Panc1 (cell line): ENCODE measurements around the gene ITPRIP. TPM values are rescaled to one million over a fixed set of nuclear protein-coding genes. Genes with fewer than 3 reads are reported as not detected.

Experiments
- ATAC-seq: fragments of 200-7000 bp; cut with Tn5 transposase; 2 replicates; pipeline ENCODE4 v1.9.1; 2020; ENCODE audit warnings: mild to moderate bottlenecking, moderate library complexity
- BruUV-seq: library from RNA; stranded (reverse); fragments of 400-500 nt; replicated peaks from 2 replicates; lab custom pipeline; 2021; lab: Mats Ljungman, UMichigan
- CTCF ChIA-PET: fragments of 300-600 bp; sonication (Branson Sonifier 250); formaldehyde crosslinking; loops from one replicate; lab custom pipeline; 2022; ENCODE audit warnings: antibody characterized with exemption; lab: Charles Lee
- POLR2A ChIA-PET: fragments of 300-600 bp; sonication (Branson Sonifier 250); formaldehyde crosslinking; loops from one replicate; lab custom pipeline; 2022; ENCODE audit warnings: antibody characterized with exemption; lab: Charles Lee
- DNase-seq: peaks from one replicate; pipeline ENCODE4 v3.0.0-alpha.2; 2010; ENCODE audit warnings: low read depth, low spot score
- H3K27ac ChIP-seq: 2 replicates; pipeline ENCODE4 v1.5.1; 2011; ENCODE audit warnings: mild to moderate bottlenecking, low read length, inconsistent platforms
- H3K27me3 ChIP-seq: fragments of 200-500 bp; sonication (Bioruptor generic); 2 replicates; pipeline ENCODE4 v1.6.0; 2014; ENCODE audit warnings: low read length, inconsistent platforms; ENCODE audit not compliant: control insufficient read depth, insufficient read depth
- H3K36me3 ChIP-seq: fragments of 200-500 bp; sonication (Bioruptor generic); 2 replicates; pipeline ENCODE4 v1.5.1; 2014; ENCODE audit warnings: inconsistent platforms, mild to moderate bottlenecking, low read length, moderate library complexity; ENCODE audit not compliant: control insufficient read depth, insufficient read depth
- H3K4me1 ChIP-seq: 2 replicates; pipeline ENCODE4 v1.5.1; 2011; ENCODE audit warnings: inconsistent platforms, mild to moderate bottlenecking, low read length, moderate library complexity; ENCODE audit not compliant: control insufficient read depth, insufficient read depth
- H3K4me3 ChIP-seq, 2 experiments: 2 replicates each; pipeline ENCODE4 v1.5.1; 2011 to 2012; ENCODE audit warnings: low read depth in 2 of 2, low read length in 2 of 2, mild to moderate bottlenecking in 2 of 2, inconsistent platforms in 1 of 2, moderate library complexity in 1 of 2
- H3K9me3 ChIP-seq: fragments of 200-500 bp; sonication (Bioruptor generic); 2 replicates; pipeline ENCODE4 v1.5.1; 2014; ENCODE audit warnings: low read depth, mild to moderate bottlenecking, inconsistent platforms, low read length, moderate library complexity; ENCODE audit not compliant: control insufficient read depth, insufficient read depth
- CTCF ChIP-seq: fragments of 450-650 bp; IDR thresholded peaks from 2 replicates; pipeline ENCODE4 v1.5.1; 2017; ENCODE audit warnings: mild to moderate bottlenecking
- POLR2AphosphoS5 ChIP-seq: IDR thresholded peaks from 2 replicates; pipeline ENCODE4 v1.6.1; 2012; ENCODE audit warnings: mild to moderate bottlenecking, low read depth, low read length, moderate library complexity
- SIN3A ChIP-seq: IDR thresholded peaks from 2 replicates; pipeline ENCODE4 v1.6.1; 2012; ENCODE audit warnings: low read depth, mild to moderate bottlenecking, low read length, moderate library complexity, borderline replicate concordance; ENCODE audit not compliant: insufficient read depth
- TCF7L2 ChIP-seq: IDR thresholded peaks from 2 replicates; pipeline ENCODE4 v1.6.1; 2011; ENCODE audit warnings: mild to moderate bottlenecking, low read depth, low read length, inconsistent platforms
- in situ Hi-C: cut with HindIII; loops from 2 replicates; pipeline ENCODE4 v1.10.0; 2016; ENCODE audit warnings: low sequenced_read_pairs, low pct_unique_long_range_greater_than_20kb
- intact Hi-C: fragments of 100-400 bp; cut with micrococcal nuclease; formaldehyde crosslinking; loops from one replicate; pipeline ENCODE4 v1.10.0; 2022; ENCODE audit not compliant: unreplicated experiment
- total RNA-seq: library from RNA; stranded (reverse); gene quantifications from one replicate; pipeline ENCODE4 v1.2.1, GENCODE V29; 2021; ENCODE audit not compliant: unreplicated experiment
- TF ChIP-seq, protein P1 (sequence below), 2 experiments: IDR thresholded peaks; 2 replicates each; pipeline ENCODE4 v1.6.1; 2011 to 2012; ENCODE audit warnings: low read depth in 2 of 2, control low read depth in 1 of 2, low read length in 1 of 2, mild to moderate bottlenecking in 1 of 2, moderate library complexity in 1 of 2; ENCODE audit not compliant: insufficient read depth in 1 of 2

ITPRIP gene
- total RNA-seq, 1 experiment from 2014 or later, result 55.0 TPM

- no peaks in the 10 kb centered on the region for H3K36me3 ChIP-seq
- ChIA-PET CTCF (no interaction called here), POLR2A (no interaction called here)
- TF ChIP-seq POLR2AphosphoS5 (no peak), TCF7L2 (no peak), CTCF (no peak), SIN3A (no peak)
- TF ChIP-seq, protein P1, sequence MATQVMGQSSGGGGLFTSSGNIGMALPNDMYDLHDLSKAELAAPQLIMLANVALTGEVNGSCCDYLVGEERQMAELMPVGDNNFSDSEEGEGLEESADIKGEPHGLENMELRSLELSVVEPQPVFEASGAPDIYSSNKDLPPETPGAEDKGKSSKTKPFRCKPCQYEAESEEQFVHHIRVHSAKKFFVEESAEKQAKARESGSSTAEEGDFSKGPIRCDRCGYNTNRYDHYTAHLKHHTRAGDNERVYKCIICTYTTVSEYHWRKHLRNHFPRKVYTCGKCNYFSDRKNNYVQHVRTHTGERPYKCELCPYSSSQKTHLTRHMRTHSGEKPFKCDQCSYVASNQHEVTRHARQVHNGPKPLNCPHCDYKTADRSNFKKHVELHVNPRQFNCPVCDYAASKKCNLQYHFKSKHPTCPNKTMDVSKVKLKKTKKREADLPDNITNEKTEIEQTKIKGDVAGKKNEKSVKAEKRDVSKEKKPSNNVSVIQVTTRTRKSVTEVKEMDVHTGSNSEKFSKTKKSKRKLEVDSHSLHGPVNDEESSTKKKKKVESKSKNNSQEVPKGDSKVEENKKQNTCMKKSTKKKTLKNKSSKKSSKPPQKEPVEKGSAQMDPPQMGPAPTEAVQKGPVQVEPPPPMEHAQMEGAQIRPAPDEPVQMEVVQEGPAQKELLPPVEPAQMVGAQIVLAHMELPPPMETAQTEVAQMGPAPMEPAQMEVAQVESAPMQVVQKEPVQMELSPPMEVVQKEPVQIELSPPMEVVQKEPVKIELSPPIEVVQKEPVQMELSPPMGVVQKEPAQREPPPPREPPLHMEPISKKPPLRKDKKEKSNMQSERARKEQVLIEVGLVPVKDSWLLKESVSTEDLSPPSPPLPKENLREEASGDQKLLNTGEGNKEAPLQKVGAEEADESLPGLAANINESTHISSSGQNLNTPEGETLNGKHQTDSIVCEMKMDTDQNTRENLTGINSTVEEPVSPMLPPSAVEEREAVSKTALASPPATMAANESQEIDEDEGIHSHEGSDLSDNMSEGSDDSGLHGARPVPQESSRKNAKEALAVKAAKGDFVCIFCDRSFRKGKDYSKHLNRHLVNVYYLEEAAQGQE (IDR thresholded peaks at IDR 0.05; ENCODE audit: insufficient read depth in 1 of 2, low read depth in 2 of 2, low read length in 1 of 2), result no peak
- no TSS peak for BruUV-seq
- H3K27me3 ChIP-seq, result no peaks in the 10 kb centered on the region
- H3K9me3 ChIP-seq, result no peaks in the 10 kb centered on the region
- no peak overlapping the region for H3K27ac ChIP-seq
- H3K4me1 ChIP-seq, result peaks cover 6% of the 10 kb centered on the region
- intact Hi-C loops, result no loop called here
- in situ Hi-C loops, result no loop called here
- DNase-seq (no peak), ATAC-seq (no peak)
- H3K4me3 ChIP-seq, result no peak overlapping the region
Measured at GRCh38 chr10:104288355-104288754, 49.9 kb downstream of the ITPRIP start.

DNA sequence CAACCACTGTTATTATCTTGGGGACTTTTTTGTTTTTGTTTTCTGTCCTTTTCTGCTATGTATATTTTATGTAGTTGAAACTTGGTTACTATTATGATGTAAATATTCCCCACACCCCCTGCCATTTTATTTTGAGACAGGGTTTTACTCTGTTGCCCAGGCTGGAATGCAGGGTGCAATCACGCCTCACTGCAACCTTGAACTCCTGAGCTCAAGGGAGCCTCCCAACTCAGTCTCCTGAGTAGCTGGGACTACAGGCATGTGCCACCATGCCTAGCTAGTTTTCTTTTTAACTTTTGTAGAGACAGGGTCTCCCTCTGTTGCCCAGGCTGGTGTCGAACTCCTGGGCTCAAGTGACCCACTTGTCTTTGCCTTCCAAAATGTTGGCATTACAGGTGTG, 51.3 kb downstream of the ITPRIP start:
- Histone ChIP-seq H3K9me3 (no peaks in the 10 kb centered on the region), H3K4me3 (no peak overlapping the region), H3K36me3 (no peaks in the 10 kb centered on the region), H3K4me1 (peaks cover 6% of the 10 kb centered on the region), H3K27me3 (no peaks in the 10 kb centered on the region), H3K27ac (no peak overlapping the region)
- BruUV-seq, result no TSS peak
- DNase-seq, result no peak
- in situ Hi-C loops, result no loop called here
- CTCF ChIA-PET, result interaction anchor here (1.4 kb wide), 1 partner anchor 12 kb away, joined by 4 read pairs; no protein-coding TSS in a partner anchor
- POLR2A ChIA-PET, result no interaction called here
- no peak for ATAC-seq
- TF ChIP-seq CTCF (no peak), TCF7L2 (no peak), SIN3A (no peak), POLR2AphosphoS5 (no peak)
- TF ChIP-seq, protein P1 (IDR thresholded peaks at IDR 0.05; ENCODE audit: insufficient read depth in 1 of 2, low read depth in 2 of 2, low read length in 1 of 2), result no peak
- intact Hi-C loops, result no loop called here
